GM21717 (cell line): ENCODE data around the gene SARS2.
"Not testable (repeated sequence)": the region's sequence is repeated elsewhere in the genome, so short reads cannot be mapped to it uniquely, and the experiment has no call there.

Source experiments
- ATAC-seq: cut with Tn5 transposase; IDR thresholded peaks from one replicate; pipeline ENCODE4 v1.9.1; 2021; ENCODE audit warnings: mild to moderate bottlenecking, moderate library complexity; ENCODE audit not compliant: unreplicated experiment

The SARS2 gene, protein sequence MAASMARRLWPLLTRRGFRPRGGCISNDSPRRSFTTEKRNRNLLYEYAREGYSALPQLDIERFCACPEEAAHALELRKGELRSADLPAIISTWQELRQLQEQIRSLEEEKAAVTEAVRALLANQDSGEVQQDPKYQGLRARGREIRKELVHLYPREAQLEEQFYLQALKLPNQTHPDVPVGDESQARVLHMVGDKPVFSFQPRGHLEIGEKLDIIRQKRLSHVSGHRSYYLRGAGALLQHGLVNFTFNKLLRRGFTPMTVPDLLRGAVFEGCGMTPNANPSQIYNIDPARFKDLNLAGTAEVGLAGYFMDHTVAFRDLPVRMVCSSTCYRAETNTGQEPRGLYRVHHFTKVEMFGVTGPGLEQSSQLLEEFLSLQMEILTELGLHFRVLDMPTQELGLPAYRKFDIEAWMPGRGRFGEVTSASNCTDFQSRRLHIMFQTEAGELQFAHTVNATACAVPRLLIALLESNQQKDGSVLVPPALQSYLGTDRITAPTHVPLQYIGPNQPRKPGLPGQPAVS

DNA sequence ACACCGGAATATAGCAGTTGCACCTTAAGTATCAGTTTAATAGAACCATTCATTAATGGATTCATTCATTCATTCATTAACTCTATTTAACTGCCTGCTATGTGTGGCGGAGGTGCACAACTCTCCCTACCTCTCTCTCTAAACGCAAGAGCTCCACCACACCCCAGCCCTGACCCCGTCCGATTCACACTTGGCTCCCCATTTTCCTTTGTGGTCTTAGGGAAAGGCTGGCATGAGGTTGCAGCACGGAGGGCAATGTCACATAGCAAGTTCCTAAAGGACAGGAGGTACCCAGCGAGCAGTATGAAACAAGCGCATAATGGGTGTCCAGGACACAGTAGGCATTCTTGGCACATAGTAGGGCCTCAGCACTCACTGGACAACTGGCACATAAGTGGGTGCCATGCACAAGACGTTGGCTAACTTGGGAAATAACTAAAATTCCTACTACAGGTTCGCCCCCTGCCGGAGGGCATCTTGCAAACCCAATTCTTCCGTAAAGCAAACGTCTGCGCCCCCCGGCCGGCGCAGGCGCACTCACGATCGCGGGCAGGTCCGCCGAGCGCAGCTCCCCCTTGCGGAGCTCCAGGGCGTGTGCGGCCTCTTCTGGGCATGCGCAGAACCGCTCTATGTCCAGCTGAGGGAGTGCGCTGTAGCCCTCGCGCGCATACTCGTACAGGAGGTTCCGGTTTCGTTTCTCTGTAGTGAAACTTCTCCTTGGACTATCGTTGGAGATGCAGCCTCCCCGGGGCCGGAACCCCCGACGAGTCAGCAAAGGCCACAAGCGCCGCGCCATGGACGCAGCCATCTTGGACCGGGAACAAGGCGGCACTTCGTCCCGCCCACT is at the start of gene SARS2:
Gene SARS2, minus strand, starts transcription at position 835 of the 847 bp plus-strand sequence. Its CDS starts 27 bp downstream, at position 808.
- ATAC-seq, result peak; percentile 54

DNA sequence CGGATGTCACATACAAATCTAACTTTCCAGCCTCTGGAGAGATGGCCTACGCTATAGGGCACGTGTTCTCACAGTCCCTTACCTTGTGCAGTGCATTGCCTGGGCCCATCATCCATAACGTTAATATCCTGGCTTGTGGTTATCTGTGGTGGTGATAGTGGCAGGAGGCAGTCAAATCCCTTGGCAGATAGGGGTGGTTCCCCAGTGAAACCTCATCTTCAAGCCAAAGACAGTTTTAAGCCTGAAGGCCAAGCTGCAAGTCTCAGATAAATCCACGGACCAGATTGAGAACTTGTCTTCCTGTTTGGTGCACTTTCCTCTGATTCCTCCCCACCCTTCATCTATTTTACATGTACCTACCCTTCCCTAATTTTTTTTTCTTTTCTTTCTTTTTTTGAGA is 49.2 kb upstream of the SARS2 start:
- ATAC-seq, result no peak

DNA sequence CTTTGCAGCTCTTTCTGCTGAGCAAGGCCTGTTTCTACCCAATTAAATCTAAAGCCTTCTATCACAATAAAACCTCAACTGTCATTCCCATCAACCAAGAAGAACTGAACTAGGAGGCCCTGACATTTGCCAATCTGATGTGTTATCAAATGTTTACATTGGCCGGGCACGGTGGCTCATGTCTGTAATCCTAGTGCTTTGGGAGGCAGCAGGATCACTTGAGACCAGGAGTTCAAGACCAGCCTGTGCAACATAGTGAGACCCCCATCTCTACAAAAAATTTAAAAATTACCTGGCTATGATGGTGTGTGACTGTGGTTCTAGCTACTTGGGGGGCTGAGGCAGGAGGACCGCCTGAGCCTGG is 47.7 kb upstream of the SARS2 start:
- ATAC-seq, result no peak

DNA sequence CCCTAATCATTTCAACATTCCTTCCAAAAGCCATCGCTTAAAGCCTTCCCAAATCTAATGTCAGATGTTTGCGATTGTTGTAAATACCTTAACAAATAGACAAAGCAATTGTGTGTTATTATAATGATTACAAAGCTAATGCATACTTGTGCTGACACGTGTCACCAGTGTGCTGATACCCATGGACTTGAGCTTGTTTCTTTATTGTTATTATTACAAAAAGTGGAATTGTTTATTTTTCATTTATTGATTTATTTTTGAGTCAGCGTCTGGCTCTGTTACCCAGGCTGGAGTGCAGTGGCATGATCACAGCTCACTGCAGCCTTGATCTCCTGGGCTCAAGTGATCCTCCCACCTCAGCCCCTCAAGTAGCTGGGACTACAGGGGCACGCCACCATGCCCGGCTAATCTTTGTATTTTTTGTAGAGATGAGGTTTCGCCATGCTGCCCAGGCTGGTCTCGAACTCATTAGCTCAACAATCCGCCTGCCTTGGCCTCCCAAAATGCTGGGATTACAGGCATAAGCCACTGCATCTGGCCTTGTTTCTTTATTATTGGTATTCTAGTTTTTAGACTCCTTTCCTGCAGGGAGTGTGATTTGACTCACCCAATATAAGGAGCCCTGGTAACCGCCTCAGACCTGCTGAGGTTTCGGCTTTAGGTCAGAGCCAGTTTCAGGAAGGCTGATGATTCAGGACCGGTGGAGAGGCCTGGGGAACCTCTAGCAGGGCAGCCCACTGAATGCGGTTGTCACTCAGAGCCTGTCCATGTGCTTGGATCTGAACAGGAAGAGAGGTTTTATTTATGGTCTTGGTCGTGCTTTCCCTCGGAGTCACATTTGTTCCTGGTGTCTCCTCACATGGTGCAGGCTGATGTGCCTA is 47.1 kb upstream of the SARS2 start:
- peak; percentile 66 for ATAC-seq

DNA sequence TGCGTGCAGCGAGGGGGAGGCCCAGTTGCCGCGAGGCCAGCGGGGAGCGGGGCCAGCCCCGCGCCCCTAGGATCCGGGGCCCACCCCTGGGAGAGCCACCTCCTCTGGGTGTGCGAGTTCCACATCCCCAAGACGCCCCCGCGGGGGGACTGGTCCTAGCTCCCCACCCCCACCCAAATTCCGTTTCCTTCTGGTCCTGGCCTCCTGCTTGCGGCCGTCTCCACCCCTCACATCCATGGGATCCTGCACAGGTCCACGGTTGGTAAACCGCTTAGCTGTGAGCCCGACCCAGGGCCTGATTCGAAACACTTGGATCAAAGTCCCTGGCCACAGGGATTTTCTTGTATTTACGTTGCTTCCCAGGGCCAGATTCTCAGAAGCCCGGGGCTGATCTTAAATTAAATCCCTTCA is 45.3 kb upstream of the SARS2 start:
- no peak for ATAC-seq

DNA sequence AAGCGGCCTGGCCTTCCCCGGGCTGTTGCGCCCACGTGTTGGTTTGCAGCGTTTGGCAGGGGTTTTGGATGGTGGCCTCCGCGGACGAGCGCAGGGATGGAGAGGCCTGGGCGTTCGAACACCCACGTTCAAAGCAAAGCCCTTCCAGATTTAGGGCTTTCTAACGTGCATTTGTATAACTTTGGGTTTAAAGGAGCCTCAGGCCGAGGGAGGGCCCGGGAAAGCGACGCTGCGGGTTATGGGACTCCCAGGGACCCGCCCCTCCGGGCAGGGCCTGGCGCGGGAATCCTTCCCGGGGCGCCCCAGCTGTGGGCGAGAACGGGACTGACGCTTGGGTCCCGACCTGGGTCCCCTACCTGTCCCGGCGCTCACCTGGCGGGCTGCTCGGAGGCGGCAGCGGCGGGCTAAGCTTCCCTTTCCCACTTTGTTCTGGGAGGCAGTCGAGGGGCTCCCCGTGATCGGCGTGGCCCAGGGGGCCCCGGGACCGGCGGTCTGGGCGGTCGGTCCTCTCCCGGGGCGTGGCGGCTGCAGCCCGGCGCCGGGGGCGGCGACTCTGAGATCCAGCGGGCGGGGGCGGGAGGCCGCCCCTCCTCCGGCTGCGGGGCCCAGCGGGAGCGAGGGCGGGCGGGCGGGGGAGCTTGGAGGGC is 44.8 kb upstream of the SARS2 start, which contains the start of gene FBXO17:
Gene FBXO17, minus strand, starts transcription at position 529 of the 647 bp plus-strand sequence. CDS start 25,423 bp downstream, outside the sequence.
- no peak for ATAC-seq

DNA sequence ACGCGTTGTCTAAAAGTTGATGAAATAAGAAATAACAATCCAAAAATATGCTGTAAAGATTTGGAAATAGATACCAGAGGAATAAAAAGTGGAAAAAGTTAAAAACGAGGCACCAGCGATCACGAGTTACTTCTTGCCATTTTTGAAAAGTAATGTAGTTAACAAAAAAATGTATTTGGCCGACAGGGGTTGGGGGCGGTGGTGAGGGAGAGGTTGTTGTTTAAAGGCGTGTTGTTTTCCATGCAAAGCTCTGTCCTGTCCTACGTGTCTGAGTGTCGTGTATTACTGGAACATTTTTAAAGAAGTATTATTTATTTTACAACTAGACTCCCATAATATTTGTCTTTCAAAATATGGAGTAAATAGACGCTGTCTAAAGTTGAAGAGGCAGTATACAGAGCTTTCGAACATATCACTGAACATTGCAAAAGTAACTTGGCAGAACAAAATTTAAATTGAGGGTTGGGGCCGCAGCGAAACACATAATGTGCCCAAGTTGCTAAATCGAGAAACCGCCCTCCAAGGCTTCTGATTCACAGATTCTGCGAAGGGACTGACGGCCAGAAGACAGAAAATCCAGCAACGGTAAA is 44.2 kb upstream of the SARS2 start:
- no peak for ATAC-seq

DNA sequence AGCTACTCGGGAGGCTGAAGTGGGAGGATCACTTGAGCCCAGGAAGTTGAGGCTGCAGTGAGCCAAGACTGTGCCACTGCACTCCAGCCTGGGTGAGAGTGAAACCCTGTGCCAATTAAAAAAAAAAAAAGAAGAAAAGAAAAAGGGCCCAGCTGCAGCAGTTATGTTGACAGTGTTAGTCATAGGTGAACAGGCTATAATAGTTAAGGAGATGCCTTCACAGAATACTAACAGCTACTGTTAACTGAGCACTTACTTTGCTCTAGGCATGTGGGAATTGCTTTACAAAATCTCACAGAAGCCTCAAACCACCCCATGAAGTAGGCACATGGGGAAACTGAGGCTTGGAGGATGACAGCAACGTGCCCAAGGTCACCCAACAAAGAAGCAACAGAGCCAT is 41.1 kb upstream of the SARS2 start:
- ATAC-seq, result no peak

DNA sequence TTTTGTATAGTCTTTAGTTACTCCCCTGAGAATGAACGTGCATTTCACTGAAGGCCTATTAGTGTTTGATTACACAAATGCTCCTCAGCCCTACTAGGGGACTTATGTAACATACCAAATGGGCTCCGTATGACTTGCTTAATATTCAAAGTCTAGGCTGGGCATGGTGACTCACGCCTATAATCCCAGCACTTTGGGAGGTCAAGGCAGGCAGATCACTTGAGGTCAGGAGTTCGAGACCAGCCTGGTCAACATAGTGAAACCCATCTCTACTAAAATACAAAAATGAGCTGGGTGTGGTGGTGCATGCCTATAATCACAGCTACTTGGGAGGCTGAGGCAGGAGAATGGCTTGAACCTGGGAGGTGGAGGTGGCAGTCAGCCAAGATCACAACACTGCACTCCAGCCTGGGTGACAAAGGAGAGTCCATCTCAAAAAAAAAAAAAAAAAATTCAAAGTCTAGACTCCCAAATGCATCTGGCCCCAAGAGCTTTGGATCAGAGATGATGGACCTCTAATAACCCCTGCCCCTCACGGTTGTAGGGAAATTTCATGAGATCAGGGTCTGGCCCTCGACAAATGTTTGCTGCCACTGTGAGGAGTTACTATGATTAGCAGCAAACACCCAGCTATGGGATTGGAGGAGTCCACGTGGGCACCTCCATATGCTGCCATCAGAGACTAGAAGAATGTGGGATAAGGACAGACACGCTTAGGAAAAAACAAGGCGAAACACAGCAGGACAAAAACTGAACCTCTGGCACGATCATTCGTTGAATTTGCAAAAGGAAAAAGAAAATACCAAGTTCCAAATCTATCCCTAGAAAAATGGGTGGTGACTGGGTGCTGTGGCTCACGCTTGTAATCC is 40.3 kb upstream of the SARS2 start:
- ATAC-seq, result no peak

DNA sequence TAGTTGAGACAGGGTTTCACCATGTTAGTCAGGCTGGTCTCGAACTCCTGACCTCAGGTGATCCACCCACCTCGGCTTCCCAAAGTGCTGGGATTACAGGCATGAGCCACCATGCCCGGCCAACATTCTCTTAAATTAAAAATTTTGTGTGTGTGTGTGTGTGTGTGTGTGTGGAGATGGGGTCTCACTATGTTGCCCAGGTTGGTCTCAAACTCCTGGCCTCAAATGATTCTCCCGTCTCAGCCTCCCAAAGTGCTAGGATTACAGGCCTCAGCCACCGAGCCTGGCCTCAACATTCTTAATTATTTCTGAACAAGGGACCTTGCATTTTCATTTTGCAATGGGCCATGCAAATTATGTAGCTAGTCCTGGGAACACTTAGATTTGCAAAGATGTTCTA is 35.6 kb upstream of the SARS2 start:
- ATAC-seq, result not testable (repeated sequence)

DNA sequence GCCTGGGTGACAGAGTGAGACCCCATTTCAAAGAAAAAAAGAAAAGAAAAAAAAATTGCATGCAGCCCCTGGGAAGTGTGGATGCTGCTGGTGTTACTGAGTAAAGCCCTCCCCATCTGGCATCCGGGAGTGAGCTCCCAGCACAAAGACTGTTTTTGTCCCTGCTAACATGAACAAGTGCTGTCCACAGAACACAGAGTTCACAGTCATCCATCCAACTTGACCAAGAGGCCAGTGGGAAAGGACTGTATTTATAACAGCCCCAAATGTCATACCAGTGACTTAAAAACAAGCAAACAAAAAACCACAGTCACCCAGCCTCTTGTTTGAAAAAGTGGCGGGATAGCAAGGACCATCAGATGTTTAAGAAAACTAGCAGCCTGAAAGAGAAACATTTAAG is 34.2 kb upstream of the SARS2 start:
- ATAC-seq, result no peak

DNA sequence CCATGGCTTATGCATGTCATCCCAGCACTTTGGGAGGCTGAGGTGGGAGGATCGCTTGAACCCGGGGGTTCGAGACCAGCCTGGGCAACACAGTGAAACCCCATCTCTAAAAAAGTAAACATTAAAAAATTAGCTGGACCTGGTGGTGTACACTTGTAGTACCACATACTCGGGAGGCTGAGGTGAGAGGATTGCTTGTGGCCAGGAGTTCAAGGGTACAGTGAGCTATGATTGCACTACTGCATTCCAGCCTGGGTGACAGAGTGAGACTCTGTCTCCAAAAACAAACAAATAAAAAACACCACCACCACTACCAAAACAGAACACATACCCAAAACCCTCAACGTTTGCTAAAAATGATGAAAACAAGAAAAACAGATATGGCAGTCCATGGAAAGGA is 29.1 kb upstream of the SARS2 start:
- ATAC-seq, result no peak

DNA sequence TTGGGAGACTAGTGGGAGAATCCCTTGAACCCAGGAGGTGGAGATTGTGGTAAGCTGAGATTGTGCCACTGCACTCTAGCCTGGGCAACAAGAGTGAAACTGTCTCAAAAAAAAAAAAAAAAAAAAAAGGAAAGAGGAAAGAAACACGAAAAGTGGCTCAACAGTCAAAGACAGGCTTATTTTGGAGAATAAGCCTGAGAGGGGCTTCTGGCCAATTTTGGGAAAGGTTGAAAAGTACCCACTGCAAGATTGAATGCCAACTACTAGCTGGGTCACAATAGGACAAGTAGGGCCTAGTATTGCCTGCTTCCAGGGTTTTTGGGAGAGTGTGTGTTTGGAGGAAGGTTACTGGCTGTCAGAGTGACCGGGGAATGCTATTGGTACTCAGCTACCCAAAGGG is 27.7 kb upstream of the SARS2 start:
- ATAC-seq, result no peak

DNA sequence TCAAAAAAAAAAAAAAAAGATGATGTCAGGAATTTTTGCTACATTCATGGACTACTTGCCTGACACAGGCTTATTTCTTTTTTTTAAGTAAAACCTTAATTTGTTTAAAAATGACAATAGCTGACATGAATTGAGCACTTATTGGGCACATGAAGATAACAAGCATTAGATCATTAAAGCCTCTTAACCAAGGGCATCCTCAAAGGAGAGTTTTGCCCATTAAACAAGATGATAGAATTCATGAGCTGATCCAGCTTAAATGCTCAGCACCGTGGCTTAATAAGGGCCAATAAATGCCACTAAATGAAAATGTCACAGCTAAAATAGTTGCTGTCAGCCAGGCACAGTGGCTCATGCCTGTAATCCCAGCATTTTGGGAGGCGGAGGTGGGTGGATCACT is 25.7 kb upstream of the SARS2 start:
- no peak for ATAC-seq

DNA sequence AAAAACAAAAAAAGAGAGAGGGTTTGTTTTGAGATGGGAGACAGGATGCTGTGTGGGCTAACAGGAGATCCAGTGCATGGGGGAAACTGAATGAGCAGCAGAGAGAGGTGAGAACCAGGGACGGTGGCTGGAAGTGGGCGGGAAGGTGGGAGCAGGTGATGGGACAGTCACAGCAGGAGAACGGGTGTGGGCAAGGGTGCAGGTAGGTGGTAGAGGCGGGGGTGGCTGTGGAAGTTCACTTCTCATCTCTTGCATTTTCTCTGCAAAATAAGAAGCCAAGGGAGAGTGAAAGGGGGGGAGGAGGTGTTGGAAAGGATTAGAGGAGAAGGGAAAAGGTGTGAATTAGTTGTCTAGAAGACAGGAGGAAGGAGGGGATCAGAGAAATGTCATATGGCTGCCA is 23.1 kb upstream of the SARS2 start:
- ATAC-seq, result no peak

DNA sequence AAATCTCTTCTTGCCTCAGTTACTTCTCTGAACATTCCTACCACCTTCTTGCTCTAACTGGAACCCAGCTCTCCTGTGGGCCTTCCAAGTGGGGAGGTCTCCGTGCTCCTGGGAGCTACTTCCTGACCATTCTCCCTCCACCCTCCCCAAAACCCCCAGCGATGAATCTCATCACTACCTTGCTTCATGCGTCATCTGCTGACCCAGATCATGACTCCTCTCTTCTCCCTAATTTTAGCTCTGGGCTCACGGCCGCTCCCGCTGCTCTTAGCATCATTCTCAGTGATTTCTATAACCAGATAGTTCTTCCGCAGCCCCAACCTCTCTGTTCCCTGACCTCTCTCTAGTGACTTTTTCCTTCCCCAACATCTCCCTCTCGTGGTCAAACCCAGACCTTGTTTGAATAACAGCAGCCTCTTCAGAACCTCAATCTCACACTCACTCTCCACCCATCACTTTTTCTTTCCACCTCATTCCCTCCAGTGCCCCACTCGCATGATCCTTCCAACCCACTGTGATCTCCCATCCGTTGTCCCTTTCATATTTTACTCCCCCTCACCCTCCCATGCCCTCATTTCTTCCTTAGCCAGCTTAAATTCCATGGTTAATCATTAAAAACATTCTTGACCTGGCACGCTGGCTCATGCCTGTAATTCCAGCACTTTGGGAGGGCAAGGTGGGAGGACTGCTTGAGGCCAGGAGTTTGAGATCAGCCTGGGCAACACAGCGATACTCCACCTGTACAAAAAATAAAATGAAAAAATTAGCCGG is 22.0 kb upstream of the SARS2 start:
- ATAC-seq, result no peak

DNA sequence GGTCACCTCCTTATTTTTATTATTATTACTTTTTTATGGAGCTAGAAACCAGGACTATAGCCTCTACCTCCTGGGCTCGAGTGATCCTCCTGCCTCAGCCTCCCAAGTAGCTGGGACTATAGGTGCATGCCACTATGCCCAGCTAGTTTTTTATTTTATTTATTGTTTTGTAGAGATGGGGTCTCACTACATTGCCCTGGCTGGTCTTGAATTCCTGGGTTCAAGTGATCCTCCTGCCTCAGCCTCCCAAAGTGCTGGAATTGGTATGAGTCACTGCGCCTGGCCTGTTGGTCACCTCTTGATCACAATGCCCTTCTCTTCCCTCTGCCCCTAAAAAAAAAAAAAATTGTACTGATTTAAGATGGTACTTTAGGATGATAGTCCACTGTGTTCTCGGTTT is 20.6 kb upstream of the SARS2 start:
- ATAC-seq, result no peak
